Peyer's patch (tissue), 4 donors: Measurements from ENCODE around the gene KCNMA1.

ENCODE experiments used
- POLR2A ChIP-seq, 2 donors: fragments of 450-650 bp; IDR thresholded peaks; one replicate each; pipeline ENCODE4 v1.5.1; 2017; ENCODE audit warnings: antibody characterized with exemption in 2 of 2, mild to moderate bottlenecking in 2 of 2, moderate library complexity in 2 of 2
- TF ChIP-seq, protein P1 (sequence below), 6 experiments: fragments of 450-650 bp in 4 of 6; fragments of 200-600 bp in 2 of 6; sonication (generic) in 1 of 6; IDR thresholded peaks; one replicate each; pipeline ENCODE4 v1.5.1; 2017 to 2019; ENCODE audit warnings: antibody characterized with exemption in 6 of 6, mild to moderate bottlenecking in 3 of 6, moderate library complexity in 1 of 6

DNA sequence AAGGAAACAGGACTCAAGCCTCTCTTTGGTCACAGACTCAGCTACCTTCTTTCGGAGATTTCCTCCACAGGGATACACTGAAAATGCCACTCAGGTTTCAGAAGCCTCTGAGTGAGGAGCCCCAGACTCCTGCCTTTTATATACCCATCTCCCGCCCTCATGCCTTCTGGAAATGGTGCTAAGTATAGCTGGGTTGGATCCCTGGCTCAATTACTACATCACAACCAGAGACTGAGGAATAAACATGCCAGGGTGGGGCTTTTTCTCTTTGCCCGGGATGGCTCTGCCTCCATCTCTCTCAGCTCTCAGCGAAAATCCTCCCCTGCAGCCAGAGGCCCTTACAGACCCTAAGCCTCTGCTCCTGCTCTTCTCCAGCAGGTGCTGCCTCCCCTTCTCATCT is 299.5 kb downstream of the KCNMA1 start:
- TF ChIP-seq POLR2A (IDR thresholded peaks at IDR 0.05) = no peak
- TF ChIP-seq, protein P1, sequence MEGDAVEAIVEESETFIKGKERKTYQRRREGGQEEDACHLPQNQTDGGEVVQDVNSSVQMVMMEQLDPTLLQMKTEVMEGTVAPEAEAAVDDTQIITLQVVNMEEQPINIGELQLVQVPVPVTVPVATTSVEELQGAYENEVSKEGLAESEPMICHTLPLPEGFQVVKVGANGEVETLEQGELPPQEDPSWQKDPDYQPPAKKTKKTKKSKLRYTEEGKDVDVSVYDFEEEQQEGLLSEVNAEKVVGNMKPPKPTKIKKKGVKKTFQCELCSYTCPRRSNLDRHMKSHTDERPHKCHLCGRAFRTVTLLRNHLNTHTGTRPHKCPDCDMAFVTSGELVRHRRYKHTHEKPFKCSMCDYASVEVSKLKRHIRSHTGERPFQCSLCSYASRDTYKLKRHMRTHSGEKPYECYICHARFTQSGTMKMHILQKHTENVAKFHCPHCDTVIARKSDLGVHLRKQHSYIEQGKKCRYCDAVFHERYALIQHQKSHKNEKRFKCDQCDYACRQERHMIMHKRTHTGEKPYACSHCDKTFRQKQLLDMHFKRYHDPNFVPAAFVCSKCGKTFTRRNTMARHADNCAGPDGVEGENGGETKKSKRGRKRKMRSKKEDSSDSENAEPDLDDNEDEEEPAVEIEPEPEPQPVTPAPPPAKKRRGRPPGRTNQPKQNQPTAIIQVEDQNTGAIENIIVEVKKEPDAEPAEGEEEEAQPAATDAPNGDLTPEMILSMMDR (IDR thresholded peaks at IDR 0.05) = no peak
